ENCODE results near the gene MUC3A. TPM values are rescaled to one million over a fixed set of nuclear protein-coding genes. Genes with fewer than 3 reads are reported as not detected.
A peak's percentile ranks its signal among the peaks of the same experiment; 100 is the strongest.
"Not testable (repeated sequence)": the region's sequence is repeated elsewhere in the genome, so short reads cannot be mapped to it uniquely, and the experiment has no call there.

The MUC3A gene
- not detected in 2 replicates for total RNA-seq (2014; rRNA removed; shearing (Covaris generic))
- 0.10 and 0.92 TPM in 2 replicates for polyA plus RNA-seq (2015; cell fraction: cytosol; rRNA removed)
- polyA plus RNA-seq (2015; cell fraction: nucleus; rRNA removed), result not detected in 2 replicates

- in situ Hi-C loops (cut with HindIII; ENCODE audit: low pct_unique_long_range_greater_than_20kb, low sequenced_read_pairs), result no loop called here
- DNase-seq (ENCODE audit: low read depth, low spot score), result no peak
Measured at GRCh38 chr7:100949227-100949932, at the start of gene MUC3A. Gene MUC3A (plus strand): TSS chr7:100949534. CDS start chr7:100949625, 91 bp downstream.

- in situ Hi-C loops (cut with HindIII; ENCODE audit: low pct_unique_long_range_greater_than_20kb, low sequenced_read_pairs), result no loop called here
Measured at GRCh38 chr7:100900978-100901377, 48.4 kb upstream of the MUC3A start.

GRCh38 chr7:100901921-100902332 is 47.4 kb upstream of the MUC3A start:
- in situ Hi-C loops (cut with HindIII; ENCODE audit: low pct_unique_long_range_greater_than_20kb, low sequenced_read_pairs), result no loop called here
- DNase-seq (ENCODE audit: low read depth, low spot score), result no peak

More at GRCh38 chr7:100900978-100901377, 48.4 kb upstream of the MUC3A start:
- DNase-seq (ENCODE audit: low read depth, low spot score), result no peak

GRCh38 chr7:100902638-100903037 is 46.7 kb upstream of the MUC3A start:
- in situ Hi-C loops (cut with HindIII; ENCODE audit: low pct_unique_long_range_greater_than_20kb, low sequenced_read_pairs), result no loop called here
- DNase-seq (ENCODE audit: low read depth, low spot score), result no peak

GRCh38 chr7:100908512-100908911 is 40.8 kb upstream of the MUC3A start:
- no peak for DNase-seq (ENCODE audit: low read depth, low spot score)
- in situ Hi-C loops (cut with HindIII; ENCODE audit: low pct_unique_long_range_greater_than_20kb, low sequenced_read_pairs), result no loop called here

GRCh38 chr7:100910443-100910842 is 38.9 kb upstream of the MUC3A start:
- DNase-seq (ENCODE audit: low read depth, low spot score); in situ Hi-C loops (cut with HindIII; ENCODE audit: low pct_unique_long_range_greater_than_20kb, low sequenced_read_pairs): not testable (repeated sequence)

- in situ Hi-C loops (cut with HindIII; ENCODE audit: low pct_unique_long_range_greater_than_20kb, low sequenced_read_pairs), result no loop called here
- DNase-seq (ENCODE audit: low read depth, low spot score), result no peak
Measured at GRCh38 chr7:100911484-100911883, 37.9 kb upstream of the MUC3A start.

GRCh38 chr7:100914208-100914878 is 35.0 kb upstream of the MUC3A start:
- no peak for DNase-seq (ENCODE audit: low read depth, low spot score)
- in situ Hi-C loops (cut with HindIII; ENCODE audit: low pct_unique_long_range_greater_than_20kb, low sequenced_read_pairs), result no loop called here

- DNase-seq (ENCODE audit: low read depth, low spot score), result no peak
- in situ Hi-C loops (cut with HindIII; ENCODE audit: low pct_unique_long_range_greater_than_20kb, low sequenced_read_pairs), result no loop called here
Measured at GRCh38 chr7:100914879-100915447, 34.4 kb upstream of the MUC3A start.

- in situ Hi-C loops (cut with HindIII; ENCODE audit: low pct_unique_long_range_greater_than_20kb, low sequenced_read_pairs); DNase-seq (ENCODE audit: low read depth, low spot score): not testable (repeated sequence)
Measured at GRCh38 chr7:100919335-100919734, 30.0 kb upstream of the MUC3A start.

- DNase-seq (ENCODE audit: low read depth, low spot score); in situ Hi-C loops (cut with HindIII; ENCODE audit: low pct_unique_long_range_greater_than_20kb, low sequenced_read_pairs): not testable (repeated sequence)
Measured at GRCh38 chr7:100919779-100920437, 29.4 kb upstream of the MUC3A start.

GRCh38 chr7:100921039-100921438 is 28.3 kb upstream of the MUC3A start:
- DNase-seq (ENCODE audit: low read depth, low spot score), result no peak
- in situ Hi-C loops (cut with HindIII; ENCODE audit: low pct_unique_long_range_greater_than_20kb, low sequenced_read_pairs), result no loop called here

- in situ Hi-C loops (cut with HindIII; ENCODE audit: low pct_unique_long_range_greater_than_20kb, low sequenced_read_pairs), result not testable (repeated sequence)
Measured at GRCh38 chr7:100923616-100924015, 25.7 kb upstream of the MUC3A start.

GRCh38 chr7:100929808-100930174 is 19.5 kb upstream of the MUC3A start:
- in situ Hi-C loops (cut with HindIII; ENCODE audit: low pct_unique_long_range_greater_than_20kb, low sequenced_read_pairs), result no loop called here
- DNase-seq (ENCODE audit: low read depth, low spot score), result no peak

More at GRCh38 chr7:100923616-100924015, 25.7 kb upstream of the MUC3A start:
- DNase-seq (ENCODE audit: low read depth, low spot score), result not testable (repeated sequence)

GRCh38 chr7:100933734-100934133 is 15.6 kb upstream of the MUC3A start:
- in situ Hi-C loops (cut with HindIII; ENCODE audit: low pct_unique_long_range_greater_than_20kb, low sequenced_read_pairs), result no loop called here
- DNase-seq (ENCODE audit: low read depth, low spot score), result peak; percentile 28

GRCh38 chr7:100935381-100935780 is 14.0 kb upstream of the MUC3A start:
- DNase-seq (ENCODE audit: low read depth, low spot score); in situ Hi-C loops (cut with HindIII; ENCODE audit: low pct_unique_long_range_greater_than_20kb, low sequenced_read_pairs): not testable (repeated sequence)

- in situ Hi-C loops (cut with HindIII; ENCODE audit: low pct_unique_long_range_greater_than_20kb, low sequenced_read_pairs); DNase-seq (ENCODE audit: low read depth, low spot score): not testable (repeated sequence)
Measured at GRCh38 chr7:100936167-100936566, 13.2 kb upstream of the MUC3A start.

Data from SK-MEL-5 (cell line).